Right hindlimb (tissue), 1 donor: Measurements from ENCODE around the gene PICK1.
"Not testable (repeated sequence)": the region's sequence is repeated elsewhere in the genome, so short reads cannot be mapped to it uniquely, and the experiment has no call there.

Source experiments
- DNase-seq: peaks from one replicate; pipeline ENCODE4 v3.0.0-alpha.2; 2018

The PICK1 gene

GRCh38 chr22:38031491-38031890 lies 25.7 kb upstream of the PICK1 start:
- no peak for DNase-seq

GRCh38 chr22:38032681-38033521 lies 24.3 kb upstream of the PICK1 start:
- DNase-seq, result no peak

- no peak for DNase-seq
Observed at GRCh38 chr22:38033522-38034277, 23.5 kb upstream of the PICK1 start.

GRCh38 chr22:38034278-38034882 lies 22.8 kb upstream of the PICK1 start:
- peak; percentile 84 for DNase-seq

- DNase-seq, result no peak
Observed at GRCh38 chr22:38034884-38035529, 22.2 kb upstream of the PICK1 start.

- no peak for DNase-seq
Observed at GRCh38 chr22:38035530-38035885, 21.7 kb upstream of the PICK1 start.

GRCh38 chr22:38036392-38037062 lies 20.7 kb upstream of the PICK1 start:
- no peak for DNase-seq

- not testable (repeated sequence) for DNase-seq
Observed at GRCh38 chr22:38037367-38038150, 19.6 kb upstream of the PICK1 start.

GRCh38 chr22:38038426-38038825 lies 18.8 kb upstream of the PICK1 start:
- no peak for DNase-seq

- no peak for DNase-seq
Observed at GRCh38 chr22:38038890-38039812, 18.1 kb upstream of the PICK1 start.

GRCh38 chr22:38040953-38041759 lies 16.0 kb upstream of the PICK1 start:
- DNase-seq, result no peak

- DNase-seq, result no peak
Observed at GRCh38 chr22:38041760-38042487, 15.3 kb upstream of the PICK1 start.

- no peak for DNase-seq
Observed at GRCh38 chr22:38042488-38042790, 14.8 kb upstream of the PICK1 start.

GRCh38 chr22:38043151-38044039 lies 13.8 kb upstream of the PICK1 start:
- no peak for DNase-seq

- DNase-seq, result no peak
Observed at GRCh38 chr22:38046070-38046748, 11.0 kb upstream of the PICK1 start.

GRCh38 chr22:38049812-38050619 lies 7.2 kb upstream of the PICK1 start:
- DNase-seq, result no peak

GRCh38 chr22:38050720-38051119 lies 6.5 kb upstream of the PICK1 start:
- DNase-seq, result no peak
